Adrenal gland (tissue), 12 donors: Measurements from ENCODE around the gene AZI2. TPM values are rescaled to one million over a fixed set of nuclear protein-coding genes. Genes with fewer than 3 reads are reported as not detected.

Experiments used
- DNase-seq, 7 donors: peaks; one replicate each; pipeline ENCODE4 v3.0.0-alpha.2; 2019 to 2020
- H3K27ac ChIP-seq, 5 donors: fragments of 200-600 bp; sonication (generic) in 4 of 5; 1 replicate in 3 of 5; 2 replicates in 2 of 5; pipeline versions ENCODE4 v1.5.1 to v1.8.0; 2016 to 2020; ENCODE audit warnings: mild to moderate bottlenecking in 1 of 5
- H3K27me3 ChIP-seq: fragments of 200-600 bp; 2 replicates; pipeline ENCODE4 v1.8.0; 2021
- H3K36me3 ChIP-seq, 2 donors: fragments of 200-600 bp; replicated peaks in 1 of 2; 1 replicate in 1 of 2; 2 replicates in 1 of 2; pipeline versions ENCODE4 v1.5.1 to v1.8.0; 2018 to 2022
- H3K4me1 ChIP-seq, 2 donors: fragments of 200-600 bp; replicated peaks in 1 of 2; 1 replicate in 1 of 2; 2 replicates in 1 of 2; pipeline versions ENCODE4 v1.5.1 to v1.8.0; 2018 to 2021
- H3K4me3 ChIP-seq, 4 donors: fragments of 200-600 bp; sonication (generic) in 3 of 4; one replicate each; pipeline ENCODE4 v1.5.1; 2016 to 2018
- H3K9me3 ChIP-seq, 3 donors: fragments of 200-600 bp; sonication (generic) in 1 of 3; replicated peaks in 1 of 3; 1 replicate in 2 of 3; 2 replicates in 1 of 3; pipeline versions ENCODE4 v1.5.1 to v1.8.0; 2016 to 2021
- CTCF ChIP-seq, 6 experiments: fragments of 450-650 bp in 4 of 6; fragments of 200-600 bp in 2 of 6; sonication (generic) in 1 of 6; IDR thresholded peaks; 1 replicate in 5 of 6; 2 replicates in 1 of 6; pipeline versions ENCODE4 v1.5.1 to v1.8.0; 2016 to 2021; ENCODE audit warnings: antibody characterized with exemption in 6 of 6, mild to moderate bottlenecking in 2 of 6, moderate library complexity in 1 of 6
- POLR2A ChIP-seq, 2 donors: fragments of 450-650 bp; IDR thresholded peaks; one replicate each; pipeline ENCODE4 v1.6.1; 2017; ENCODE audit warnings: antibody characterized with exemption in 2 of 2, mild to moderate bottlenecking in 2 of 2, moderate library complexity in 1 of 2
- WGBS, 4 donors: extraction: QIAGEN DNeasy Blood & Tissue Kit in 2 of 4; methylation state at CpG; one replicate each; pipeline versions ENCODE4 v1.1.5 to v1.1.7; 2013 to 2017; 5-methylcytosine and 5-hydroxymethylcytosine counted together
- intact Hi-C, 2 donors: fragments of 100-400 bp; cut with DNase I; formaldehyde crosslinking; loops; one replicate each; pipeline versions ENCODE4 v1.14.1 to v1.15.0; 2022 to 2023
- polyA plus RNA-seq, 3 donors: library from polyadenylated mRNA; stranded (reverse); fragments of 200-250 nt in 2 of 3; fragments of 350-450 nt in 1 of 3; fragmentation: Illumina TruSeq in 1 of 3; extraction: RNeasy Lipid Tissue Mini Kit (QIAGEN cat#74804) in 1 of 3; gene quantifications; one replicate each; pipeline ENCODE4 v1.2.3, GENCODE V29; 2013 to 2014
- total RNA-seq, 9 donors: library from RNA; depleted of rRNA in 4 of 9; stranded (reverse); fragments of >200 nt in 4 of 9; fragments of 120-200 nt in 1 of 9; fragmentation: NEBNext Ultra II Directional in 1 of 9; extraction: Animal tissue kit (Norgen Biotek cat#: 25700) in 1 of 9; gene quantifications; one replicate each; pipeline versions ENCODE4 v1.1.0 to v1.2.4, GENCODE V29; 2013 to 2023
- donor health status: healthy with polysubstance abuse.
- donor health status: Bipolar disorder and iron deficiency.
- donor health status: DM: yes; HTN: yes; CAD: no.
- donor health status: DM: no; HTN: no; CAD: no.
- donor health status: DM: no; HTN: no; CAD: no.
- donor health status: DM: yes; HTN: yes; CAD: no.

Gene AZI2
- total and polyA plus RNA-seq, 12 donors = 25.4 to 124 (median 52.7) TPM

- Histone ChIP-seq H3K36me3 (no peaks in the 10 kb centered on the region), H3K27me3 (no peaks in the 10 kb centered on the region), H3K4me3 (no peak overlapping the region), H3K27ac (no peak overlapping the region), H3K4me1 (peaks cover 0 to 7% of the 10 kb centered on the region in 2 donors), H3K9me3 (no peaks in the 10 kb centered on the region)
- 87 to 94% (median 92%) methylated on average over 2 of the region's 2 CpGs for WGBS, 4 donors
- intact Hi-C loops = no loop called here
- TF ChIP-seq CTCF (IDR thresholded peaks at IDR 0.05) (no peak), POLR2A (IDR thresholded peaks at IDR 0.05) (no peak)
- DNase-seq = no peak
Measured at GRCh38 chr3:28278918-28279317, 69.7 kb downstream of the AZI2 start.

- Histone ChIP-seq H3K9me3 (no peaks in the 10 kb centered on the region), H3K27me3 (no peaks in the 10 kb centered on the region), H3K4me1 (no peaks in the 10 kb centered on the region), H3K27ac (no peak overlapping the region), H3K36me3 (no peaks in the 10 kb centered on the region), H3K4me3 (no peak overlapping the region)
- TF ChIP-seq CTCF (IDR thresholded peaks at IDR 0.05) = no peak
- no peak for TF ChIP-seq POLR2A (IDR thresholded peaks at IDR 0.05)
- intact Hi-C loops = no loop called here
- no peak for DNase-seq
Measured at GRCh38 chr3:28273837-28274236, 74.8 kb downstream of the AZI2 start.

Other genes starting within 250 kb of the AZI2 start
- 10 to 100 TPM in 8 of 9 donors, 1 to 10 TPM in 1; 6.7 to 23.2 (median 19.4) TPM for gene CMC1, start 107.2 kb downstream of the AZI2 start, total RNA-seq
- gene CMC1, start 107.2 kb downstream of the AZI2 start, polyA plus RNA-seq = 10 to 100 TPM; 31.4 to 32.8 (median 31.5) TPM
- gene ZCWPW2, start 103 bp downstream of the AZI2 start, total RNA-seq = 1 to 10 TPM in 6 of 9 donors, under 1 TPM in 3; 0.55 to 2.1 (median 1.1) TPM
- 1 to 10 TPM; 1.2 to 1.4 (median 1.4) TPM for gene ZCWPW2, start 103 bp downstream of the AZI2 start, polyA plus RNA-seq